Hematopoietic multipotent progenitor cell treated with erythropoietin and hydrocortisone succinate and interleukin-3 and kit ligand, for 4 days (in vitro differentiated cells): ENCODE data around the gene NKX6-2.
"Not testable (repeated sequence)": the region's sequence is repeated elsewhere in the genome, so short reads cannot be mapped to it uniquely, and the experiment has no call there.

Experiments used
- DNase-seq: peaks from one replicate; pipeline ENCODE4 v3.0.0-alpha.2; 2015

Gene NKX6-2

DNA sequence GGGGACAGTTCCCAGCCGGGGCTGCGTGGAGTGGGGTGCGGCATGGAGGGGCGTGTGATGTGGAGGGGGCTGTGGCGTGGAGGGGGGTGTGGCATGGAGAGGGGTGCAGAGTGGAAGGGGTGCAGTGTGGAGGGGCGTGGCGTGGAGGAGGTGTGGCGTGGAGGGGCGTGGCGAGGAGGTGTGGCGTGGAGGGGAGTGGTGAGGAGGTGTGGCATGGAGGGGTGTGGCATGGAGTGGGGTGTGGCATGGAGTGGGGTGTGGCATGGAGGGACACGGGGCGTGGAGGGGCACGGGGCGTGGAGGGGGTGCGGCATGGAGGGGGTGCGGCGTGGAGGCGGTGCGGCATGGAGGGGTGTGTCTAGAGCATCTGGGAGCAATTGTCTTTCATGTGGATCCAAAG, 33.6 kb downstream of the NKX6-2 start:
- no peak for DNase-seq

DNA sequence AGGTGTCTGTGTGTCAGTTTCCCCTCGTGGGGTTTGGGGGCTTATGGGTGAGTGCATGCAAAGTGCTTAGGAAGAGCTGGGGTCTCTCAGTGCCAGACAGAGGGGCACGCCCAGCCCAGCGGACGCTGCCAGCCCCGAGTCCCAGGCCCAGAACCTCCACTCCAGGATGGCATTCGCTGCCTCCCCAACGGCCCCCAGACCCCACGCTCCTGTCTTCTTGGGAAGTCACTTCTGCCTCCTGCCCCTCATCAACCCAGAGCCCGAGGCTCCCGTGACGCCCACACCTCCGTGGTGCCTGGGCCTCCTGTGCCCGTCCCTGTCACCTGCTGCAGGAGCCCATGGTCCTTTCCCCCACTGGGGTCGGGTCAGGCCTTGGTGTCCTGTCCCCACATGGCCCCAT, 35.0 kb downstream of the NKX6-2 start:
- DNase-seq = no peak

DNA sequence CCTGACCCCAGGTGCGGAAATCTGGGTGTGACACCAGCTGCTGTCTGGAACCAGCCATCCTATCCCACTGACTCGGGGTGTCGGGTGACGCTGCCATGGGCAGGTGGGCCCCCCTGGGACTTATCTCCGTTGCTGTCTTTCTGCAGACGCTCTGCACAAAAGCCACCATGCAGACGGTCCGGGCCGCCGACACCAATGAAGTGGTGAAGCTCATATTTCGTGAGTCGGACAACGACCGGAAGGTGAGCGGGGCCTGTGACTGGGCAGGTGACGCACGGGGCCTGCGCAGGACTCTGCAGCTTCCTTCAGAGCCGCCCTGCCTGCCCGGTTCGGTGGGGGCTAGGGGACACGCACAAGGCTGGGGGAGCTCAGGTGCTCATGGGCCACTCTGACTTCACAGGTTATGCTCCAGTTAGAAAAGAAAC, 36.6 kb downstream of the NKX6-2 start:
- no peak for DNase-seq

DNA sequence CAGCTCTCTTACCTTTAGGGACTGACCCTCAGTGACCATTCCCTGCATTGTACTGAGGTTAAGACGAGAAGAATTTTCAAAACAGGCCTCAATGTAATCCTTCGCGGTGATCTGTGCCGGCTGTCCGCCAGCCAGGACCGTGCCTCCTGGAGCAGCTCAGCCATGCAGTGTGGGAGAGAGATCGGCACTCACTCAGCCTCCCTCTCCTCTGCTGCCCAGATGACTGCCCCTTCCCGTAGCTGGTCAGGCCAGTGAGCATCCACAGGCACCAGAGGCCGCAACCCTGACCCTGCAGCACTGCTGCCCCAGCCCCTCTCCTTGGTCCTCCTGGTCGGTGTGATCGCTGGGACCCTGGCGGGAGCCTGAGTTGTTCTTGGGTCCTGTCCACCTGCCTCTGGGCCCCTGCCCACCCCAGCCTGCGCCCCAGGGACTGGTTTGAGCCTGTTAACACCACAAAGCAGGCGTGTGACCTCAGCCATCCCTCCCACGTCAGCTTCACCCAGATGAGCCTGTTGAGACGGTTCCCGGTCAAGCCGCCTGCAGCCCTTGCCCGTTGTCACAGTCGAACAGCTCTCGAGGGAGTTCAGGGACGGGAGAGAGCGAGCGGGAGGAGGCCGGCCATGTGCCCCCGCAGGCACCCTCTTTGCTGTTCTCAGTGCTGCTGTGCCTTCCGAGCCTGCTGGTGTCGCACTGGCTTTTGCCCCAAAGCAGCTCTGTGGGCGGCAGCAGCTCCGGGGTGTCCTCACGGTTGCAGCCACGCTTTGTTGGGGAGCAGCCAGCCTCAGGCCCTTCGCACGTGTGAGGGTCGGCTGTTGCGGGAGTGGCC, 37.2 kb downstream of the NKX6-2 start:
- DNase-seq = no peak

DNA sequence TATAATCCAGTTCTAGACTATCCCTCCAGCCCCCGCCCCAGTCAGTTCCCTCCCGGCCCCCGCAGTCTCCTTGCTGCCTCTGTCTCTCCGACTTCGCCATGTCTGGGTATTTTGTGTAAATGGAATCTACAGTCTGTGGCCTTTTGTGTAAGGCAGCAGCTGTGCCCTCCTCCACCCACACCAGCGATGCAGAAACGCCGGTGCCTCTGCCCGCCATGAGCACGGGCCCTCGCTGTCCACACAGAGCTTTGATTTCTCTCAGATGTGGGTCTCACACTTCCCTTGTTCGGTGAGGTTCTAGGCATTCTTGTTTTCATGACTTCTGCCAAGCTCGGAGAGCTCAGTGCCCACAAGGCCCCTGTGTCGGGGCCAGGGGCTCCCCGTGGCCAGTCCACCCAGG, 37.8 kb downstream of the NKX6-2 start:
- DNase-seq = no peak

DNA sequence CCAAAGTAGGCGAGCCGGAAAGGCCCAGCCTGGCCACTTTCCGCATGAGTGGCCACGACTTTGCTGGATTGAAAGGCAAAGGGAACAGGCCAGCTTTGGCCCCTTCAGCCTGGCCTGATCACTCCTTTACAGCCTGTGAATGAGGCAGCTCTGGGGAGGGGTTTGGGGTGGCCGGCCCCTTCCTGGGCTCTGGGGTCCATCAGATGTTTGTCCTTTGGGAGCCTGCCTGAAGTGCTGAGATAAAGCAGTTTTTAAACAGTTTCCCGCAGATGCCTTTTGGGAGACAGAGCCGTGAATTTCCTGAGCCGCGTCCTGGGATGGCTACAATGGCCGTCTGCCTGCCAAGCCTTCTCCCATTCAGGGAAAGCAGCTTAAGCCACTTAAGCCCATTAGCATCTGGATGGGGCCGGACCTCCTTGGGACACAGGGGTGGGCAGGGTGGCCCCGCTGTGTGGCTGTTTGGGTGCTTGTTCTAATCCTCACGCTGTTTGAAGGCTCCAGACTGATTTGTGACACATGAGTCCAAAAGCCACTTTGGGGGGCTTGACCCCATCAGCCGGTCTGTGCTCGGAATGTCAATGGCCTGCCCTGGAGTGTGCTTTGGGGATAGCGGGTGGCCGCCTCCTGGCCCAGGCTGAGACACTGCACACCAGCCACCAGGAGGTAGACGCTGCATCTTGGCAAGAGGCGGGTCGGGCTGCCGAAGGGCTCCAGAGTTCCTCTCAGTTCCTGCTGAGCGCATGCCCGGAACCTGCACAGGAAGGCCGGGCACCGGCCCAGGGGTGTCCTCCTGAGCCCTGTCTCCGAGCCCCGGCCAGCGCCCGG, 38.9 kb downstream of the NKX6-2 start:
- no peak for DNase-seq

DNA sequence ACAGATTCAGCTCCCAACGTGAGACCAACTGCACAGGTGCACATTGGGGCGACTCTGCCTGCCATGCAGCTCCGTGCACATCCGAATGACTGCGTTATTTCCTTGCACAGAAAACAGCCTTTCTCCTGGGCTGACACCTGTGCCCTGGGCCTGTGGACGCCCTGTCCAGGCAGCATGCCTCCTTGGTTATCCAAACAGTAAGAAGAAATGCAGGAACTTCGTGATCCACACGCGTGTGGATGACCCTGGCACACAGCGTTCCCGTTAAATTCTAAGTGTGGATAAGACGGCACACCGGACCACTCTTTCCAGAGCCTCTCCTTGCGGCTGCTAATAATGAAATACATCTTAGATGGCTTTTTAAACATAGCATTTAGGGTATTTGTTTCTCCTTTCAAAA, 39.6 kb downstream of the NKX6-2 start:
- no peak for DNase-seq

DNA sequence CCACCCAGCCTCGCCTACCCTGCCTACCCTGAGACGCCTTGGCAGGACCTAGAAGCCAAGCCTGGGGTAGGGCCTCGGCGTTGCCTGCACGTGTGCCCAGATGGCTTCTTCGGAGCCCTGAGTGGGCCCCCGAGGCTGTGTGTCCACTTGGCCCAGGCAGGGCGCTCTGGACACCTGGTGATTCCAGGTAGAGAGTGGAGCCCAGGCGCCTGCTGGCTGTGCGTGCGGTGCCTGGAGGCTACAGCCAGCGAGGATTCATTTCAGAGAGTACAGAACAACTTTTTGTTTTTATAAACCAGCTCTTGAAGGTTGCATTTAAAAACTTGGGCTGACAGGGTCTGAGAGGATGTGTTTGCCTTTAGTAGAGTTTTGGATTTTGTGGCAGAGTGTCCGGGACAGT, 40.0 kb downstream of the NKX6-2 start:
- no peak for DNase-seq

DNA sequence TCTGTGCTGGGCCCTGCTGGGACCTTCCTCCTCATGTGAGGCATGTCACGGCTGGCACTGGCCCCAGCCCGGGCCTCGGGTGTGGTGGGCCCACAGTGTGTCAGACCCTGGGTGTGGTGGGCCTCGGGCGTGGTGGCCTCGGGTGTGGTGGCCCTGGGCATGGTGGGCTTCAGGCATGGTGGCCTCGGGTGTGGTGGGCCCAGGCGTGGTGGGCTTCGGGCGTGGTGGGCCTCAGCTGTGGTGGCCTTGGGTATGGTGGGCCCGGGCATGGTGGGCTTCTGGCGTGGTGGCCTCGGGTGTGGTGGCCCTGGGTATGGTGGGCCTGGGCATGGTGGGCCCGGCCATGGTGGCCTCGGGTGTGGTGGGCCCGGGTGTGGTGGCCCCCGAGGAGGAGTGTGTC, 40.4 kb downstream of the NKX6-2 start:
- no peak for DNase-seq

DNA sequence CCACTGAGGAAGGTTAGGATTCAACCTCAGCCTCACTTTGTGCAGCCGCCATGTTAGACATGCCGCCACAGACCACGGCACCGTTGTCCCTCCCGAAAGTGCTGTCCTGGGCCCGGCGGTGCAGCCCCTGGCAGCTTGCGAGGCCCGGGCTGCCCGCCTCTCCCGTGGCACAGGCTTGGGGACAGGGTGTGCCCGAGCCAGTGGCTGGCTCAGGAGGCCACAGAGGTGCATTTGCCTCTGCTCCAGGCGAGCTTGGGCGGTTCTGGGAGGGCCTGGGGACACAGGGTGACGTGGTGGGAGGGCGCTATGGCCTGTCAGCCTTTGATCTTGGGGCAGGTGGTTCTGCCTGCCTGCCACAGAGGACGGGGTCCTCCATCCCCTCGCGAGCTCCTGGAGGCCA, 41.1 kb downstream of the NKX6-2 start:
- DNase-seq = no peak

DNA sequence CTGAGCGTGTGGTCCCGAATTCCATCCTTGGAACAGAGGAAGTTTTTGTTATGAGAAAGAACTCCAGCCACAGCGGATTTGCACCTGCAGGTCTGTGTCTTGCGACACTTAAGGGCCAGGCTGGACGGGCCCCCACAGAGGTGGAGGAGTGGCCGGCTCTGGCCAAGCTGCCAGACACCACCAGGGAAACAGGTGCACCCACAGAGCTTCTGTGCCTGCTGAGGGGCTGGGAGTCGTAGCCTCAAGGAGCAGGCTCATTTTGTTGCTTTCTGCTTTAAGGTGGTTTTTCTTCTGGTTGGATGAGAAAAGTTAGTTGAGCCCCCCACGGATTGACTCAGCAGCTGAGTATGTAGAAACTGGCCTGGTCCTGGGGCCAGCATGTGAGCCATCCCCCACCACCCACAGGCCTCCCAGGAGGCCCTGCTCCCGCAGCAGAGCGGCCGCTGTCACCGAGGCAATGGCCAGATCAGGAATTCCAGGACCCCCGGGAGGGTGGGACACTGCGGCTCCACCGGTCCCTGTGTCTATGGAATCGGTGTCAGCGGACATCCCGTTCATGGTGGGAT, 41.9 kb downstream of the NKX6-2 start:
- DNase-seq = no peak

DNA sequence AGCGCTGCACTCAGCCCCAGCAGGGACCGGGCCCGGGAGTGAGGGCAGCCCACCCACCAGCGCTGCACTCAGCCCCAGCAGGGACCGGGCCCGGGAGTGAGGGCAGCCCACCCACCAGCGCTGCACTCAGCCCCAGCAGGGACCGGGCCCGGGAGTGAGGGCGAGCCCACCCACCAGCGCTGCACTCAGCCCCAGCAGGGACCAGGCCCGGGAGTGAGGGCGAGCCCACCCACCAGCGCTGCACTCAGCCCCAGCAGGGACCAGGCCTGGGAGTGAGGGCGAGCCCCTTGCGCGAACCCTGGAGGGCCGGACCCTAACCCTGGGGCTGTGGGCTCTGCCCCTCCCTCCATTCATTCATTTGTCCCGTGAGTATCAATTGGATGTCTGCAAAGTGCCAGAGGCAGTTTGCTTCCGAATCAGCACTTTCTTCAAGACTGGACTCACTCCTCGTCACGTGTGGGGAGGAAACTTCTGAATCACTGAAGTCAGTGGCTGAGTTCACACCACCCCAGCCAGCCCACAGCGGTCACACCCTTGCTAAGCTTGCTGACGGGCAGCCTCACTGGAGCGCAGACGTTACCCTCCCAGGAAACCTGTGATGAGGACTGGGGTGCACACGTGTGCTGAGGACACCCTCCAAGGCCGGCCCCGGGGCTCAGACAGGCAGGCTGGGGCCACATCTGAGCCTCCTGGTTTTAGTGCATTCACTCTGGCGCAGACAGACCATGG, 42.6 kb downstream of the NKX6-2 start:
- DNase-seq = not testable (repeated sequence)

DNA sequence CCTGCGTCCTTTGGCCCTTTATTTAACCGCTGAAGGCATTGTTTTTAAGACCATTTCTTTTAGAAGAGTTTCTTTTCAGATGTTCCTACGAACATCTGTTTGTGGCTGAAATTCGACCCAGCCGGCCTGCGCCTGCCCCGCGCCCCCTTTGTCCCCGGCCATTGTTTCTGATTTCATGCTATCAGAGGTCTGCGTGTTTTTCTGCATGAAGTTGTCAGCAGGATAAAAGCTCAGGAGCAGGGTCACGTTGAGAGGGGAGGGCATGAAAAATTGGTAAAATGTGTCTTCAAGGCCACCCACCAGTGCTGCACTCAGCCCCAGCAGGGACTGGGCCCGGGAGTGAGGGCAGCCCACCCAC, 43.1 kb downstream of the NKX6-2 start:
- no peak for DNase-seq

DNA sequence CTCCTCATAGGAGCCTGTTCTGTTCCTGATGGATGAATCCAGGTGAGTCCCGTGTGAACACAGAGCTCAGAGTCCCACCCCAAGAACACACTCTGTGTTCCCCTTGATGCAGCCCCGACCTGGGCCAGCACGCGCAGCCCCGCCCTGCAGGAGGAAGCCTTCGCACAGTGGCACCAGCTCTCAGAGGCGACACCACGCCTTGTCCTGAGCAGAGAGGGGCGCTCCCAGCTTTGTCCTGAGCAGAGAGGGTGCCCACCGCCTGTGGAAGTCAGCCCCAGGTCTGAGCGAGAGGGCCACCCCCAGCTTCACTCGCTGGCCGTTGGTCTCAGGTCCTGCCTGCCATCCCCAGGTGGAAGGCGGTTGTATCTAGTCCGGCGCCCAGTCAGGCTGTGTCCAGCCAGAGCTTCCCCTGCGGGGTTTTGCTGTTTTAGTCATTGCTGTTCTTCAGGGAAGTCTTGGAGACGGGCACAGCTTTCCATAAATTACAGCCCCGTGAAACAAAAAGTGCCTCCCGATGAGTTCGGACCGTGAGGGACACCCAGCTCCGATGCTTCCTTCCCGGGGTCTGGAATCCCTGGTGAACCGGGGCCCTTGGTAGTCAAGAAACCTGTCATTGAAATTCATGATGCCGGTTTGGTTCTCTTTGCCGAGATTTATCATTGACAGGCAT, 43.6 kb downstream of the NKX6-2 start:
- no peak for DNase-seq

DNA sequence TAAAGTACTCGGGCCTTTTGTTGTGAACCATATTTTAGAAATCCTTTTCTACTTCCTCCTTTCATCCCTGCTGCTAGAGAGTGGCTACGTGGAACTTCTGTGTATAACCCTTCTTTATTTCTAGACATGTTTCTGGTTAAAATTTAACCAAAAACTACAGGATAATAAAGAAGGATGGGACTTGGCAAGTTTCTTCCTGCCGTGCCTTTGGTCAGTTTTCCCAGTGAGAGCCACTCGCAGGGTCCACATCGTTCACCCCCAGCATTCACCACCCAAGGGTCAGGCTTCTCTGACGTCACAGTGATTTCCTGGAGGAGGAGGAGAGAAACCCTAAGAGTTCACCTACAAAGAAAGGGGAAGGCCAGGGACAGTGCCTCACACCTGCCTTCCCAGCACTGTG, 45.4 kb downstream of the NKX6-2 start:
- no peak for DNase-seq

DNA sequence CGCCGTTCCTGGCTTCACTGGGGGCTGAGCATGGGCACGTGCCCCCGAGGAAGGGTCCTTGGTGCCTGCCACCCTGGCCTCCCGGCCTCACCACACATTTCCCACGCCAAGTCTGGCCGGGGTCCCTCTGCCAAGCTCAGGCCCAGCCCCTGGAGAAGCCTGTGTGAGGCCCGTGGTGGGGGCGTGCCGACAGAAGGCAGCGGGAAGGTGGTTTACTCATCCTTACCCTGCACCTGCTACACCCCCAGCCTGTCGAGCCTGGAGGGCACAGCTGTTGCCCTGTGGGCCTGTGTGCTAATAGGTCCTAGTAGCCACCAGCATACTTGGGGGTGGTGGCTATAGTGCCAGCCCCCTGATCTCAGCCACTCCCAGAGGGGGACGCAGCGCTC, 46.7 kb downstream of the NKX6-2 start:
- no peak for DNase-seq

DNA sequence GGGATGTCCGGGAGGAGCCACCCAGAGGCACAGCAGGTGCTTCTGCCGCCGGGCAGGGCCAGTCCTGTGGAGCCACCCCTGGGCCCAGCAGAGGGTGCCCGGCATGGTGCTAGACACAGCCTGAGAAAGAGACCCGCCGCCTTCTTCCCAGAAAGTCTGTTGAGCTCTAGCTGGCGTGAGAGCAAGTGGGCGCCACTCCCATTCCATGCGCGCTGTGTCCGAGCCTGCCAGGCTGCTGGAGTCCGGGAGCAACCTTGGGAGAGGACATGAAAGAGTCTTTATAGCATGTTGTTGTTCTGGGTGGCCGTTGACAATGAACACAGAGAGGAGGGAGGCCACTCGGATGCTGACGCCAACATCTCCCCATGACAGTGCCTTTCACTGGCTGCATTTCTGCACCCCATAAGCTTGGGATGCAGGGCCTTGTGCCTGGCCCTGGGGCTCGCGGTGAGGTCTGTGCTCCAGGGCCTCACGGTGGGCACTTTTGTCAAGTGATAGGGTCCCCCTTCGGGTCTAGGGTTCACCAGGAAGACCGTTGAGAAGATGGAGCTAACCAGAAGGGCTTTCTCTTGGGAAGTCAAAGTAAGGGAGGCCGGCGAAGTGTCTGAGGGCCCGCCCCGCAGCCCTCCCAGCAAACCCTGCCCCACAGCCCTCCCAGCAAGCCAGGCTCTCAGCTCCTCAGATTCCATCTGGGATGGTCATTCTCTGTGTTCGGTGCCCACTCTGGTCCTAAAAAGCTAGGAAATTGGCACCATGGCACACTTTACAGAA, 47.3 kb downstream of the NKX6-2 start:
- no peak for DNase-seq

DNA sequence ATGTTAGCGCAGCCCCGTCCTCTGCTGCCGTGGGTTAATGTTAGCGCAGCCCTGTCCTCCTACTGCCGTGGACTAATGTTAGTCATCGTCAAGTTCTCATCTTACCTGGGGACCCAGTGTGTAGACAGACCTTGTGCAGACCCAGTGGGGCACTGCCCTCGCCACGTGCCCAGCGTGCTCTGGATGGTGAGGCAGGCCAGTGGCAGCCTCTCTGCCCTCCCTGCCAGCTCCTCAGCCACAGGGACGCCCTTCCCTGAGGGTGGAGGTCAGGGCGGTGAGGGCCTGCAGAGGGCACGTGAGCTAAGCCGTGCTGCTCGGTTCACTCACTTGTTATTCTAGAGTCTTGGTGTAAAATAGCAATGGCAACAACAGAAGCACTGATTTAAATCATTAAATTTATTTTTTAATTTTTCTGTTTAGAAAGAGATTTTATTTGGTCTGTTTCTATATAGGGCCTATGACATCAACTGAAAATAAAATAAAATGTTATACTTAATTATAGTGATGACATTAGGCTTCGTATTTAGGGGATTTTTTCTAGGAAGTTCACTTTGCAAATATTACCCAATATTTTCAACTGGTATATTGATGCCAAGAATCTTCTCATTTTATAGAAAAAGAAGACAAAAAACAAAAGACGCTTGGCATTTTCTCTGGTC, 48.4 kb downstream of the NKX6-2 start:
- no peak for DNase-seq

DNA sequence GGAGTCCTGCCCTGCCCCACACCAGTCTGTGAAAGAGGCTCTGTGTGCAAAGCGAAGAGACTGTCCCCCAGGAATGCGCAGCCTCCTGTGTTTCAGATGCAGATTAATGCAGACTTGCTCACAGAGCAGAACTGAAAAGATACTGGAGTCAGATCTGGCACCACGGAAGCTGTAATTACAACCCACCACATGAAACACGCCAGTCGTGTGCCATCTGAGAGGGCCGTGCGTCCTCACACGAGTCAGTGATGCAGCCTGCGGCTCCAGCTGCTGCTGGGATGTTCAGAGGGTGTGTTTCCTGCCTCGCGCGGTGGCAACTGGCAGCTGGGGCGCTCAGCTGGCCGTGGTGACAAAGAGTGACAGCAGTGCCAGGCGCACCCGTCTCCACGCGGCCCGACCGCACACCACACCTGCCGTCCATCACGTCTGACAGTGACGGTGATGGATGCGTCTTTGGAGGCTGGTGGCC, 50.0 kb downstream of the NKX6-2 start:
- DNase-seq = no peak

DNA sequence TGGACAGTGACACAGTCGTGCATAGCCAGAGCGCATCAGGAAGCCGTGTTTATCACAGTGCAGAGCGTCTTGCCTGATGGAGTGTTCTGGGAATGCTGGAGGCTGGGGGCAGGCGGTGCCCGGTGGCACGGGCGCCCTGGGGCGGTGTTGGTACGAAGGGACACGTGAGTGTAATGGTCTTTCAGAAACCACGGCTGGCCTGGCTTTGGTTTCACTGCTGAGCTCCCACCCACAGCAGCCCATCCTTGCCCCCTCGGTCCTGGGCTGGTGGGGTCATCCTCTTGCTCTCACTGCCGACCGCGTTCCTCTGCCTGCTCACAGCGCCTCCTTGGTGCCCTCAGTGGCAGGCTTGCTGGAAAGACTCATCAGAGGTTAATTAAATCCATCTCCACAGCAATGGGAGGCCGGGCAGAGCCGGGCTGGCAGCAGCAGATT, 50.6 kb downstream of the NKX6-2 start:
- no peak for DNase-seq

DNA sequence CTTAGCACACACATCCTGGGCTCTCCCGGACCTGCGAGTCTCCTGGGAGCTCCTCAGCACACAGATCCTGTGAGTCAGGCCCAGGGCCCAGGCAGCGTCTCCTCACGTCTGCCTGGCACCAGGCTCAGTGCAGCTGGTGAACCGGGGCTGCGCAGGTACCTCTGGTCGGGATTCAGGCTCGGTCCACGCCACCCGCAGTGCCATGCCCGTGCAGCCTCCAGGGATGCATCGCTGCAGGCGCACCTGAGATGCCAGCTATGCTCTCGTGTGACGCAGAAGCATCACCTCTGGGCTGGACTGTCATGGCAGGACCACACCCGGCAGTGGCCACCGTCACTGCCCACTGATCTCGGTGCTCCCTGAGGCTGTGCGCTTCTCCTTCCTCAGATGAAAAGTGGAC, 52.0 kb downstream of the NKX6-2 start:
- no peak for DNase-seq
